Measurements from ENCODE around the gene MYOCD. TPM values are rescaled to one million over a fixed set of nuclear protein-coding genes. Genes with fewer than 3 reads are reported as not detected.

Gene MYOCD
- polyA plus RNA-seq, 4 donors, result 4.4 to 6.3 (median 5.6) TPM

DNA sequence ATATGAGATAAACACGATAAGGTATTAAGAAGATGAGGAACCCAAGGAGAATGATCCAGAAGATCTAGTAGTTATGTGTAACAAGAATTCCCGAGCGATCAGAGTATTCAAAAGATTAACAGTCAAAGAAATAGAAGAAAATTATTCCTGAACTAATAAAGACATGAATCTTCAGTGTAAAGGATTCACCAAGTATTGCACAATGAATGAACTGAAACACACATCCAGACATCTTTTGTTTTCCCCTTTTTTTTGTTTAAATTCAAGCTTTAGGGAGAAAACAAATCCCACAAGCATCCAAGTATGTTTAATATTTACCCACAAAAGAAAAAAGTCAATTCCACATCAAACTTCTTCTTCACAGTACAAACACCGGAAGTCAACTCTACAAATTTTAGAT lies 23.7 kb upstream of the MYOCD start:
- DNase-seq (ENCODE audit: low read depth in 4 of 4, low spot score in 2 of 4), result no peak

DNA sequence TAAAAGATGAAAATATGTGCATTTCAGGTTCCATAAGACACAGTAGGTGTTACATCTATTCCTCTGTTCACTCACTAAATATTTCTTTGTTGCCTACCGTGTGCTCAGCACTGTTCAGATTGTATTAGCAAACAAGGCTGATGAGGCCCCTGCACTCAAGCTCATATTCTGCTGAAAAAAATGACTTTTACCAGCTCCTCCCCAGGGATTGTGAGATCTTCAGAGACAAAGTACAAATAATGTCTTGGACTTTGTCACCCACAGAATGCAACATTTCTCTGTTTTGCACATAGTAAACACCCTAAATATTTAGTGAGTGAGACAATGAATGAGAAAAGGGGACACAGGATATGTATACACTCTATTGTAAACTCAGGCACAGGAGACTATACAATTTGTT lies 21.9 kb upstream of the MYOCD start:
- no peak for DNase-seq (ENCODE audit: low read depth in 4 of 4, low spot score in 2 of 4)

DNA sequence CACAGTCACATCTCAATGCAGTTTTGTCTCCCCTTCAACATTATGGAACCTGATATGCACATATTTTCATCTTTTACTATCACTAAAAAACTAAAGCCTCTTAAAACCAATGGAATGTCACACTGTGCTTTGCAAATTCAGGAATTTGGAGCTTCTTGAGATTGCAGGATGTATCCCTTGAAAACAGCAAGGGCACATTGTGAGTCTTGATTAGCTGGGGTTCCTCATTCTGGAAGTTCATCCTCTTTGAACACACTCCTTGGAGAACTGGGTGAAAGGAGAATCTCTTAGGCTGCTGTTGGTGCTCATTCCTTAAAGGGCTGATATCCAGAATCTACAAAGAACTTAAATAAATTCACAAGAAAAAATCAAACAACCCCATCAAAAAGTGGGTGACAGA lies 21.1 kb upstream of the MYOCD start:
- DNase-seq (ENCODE audit: low read depth in 4 of 4, low spot score in 2 of 4), result no peak

DNA sequence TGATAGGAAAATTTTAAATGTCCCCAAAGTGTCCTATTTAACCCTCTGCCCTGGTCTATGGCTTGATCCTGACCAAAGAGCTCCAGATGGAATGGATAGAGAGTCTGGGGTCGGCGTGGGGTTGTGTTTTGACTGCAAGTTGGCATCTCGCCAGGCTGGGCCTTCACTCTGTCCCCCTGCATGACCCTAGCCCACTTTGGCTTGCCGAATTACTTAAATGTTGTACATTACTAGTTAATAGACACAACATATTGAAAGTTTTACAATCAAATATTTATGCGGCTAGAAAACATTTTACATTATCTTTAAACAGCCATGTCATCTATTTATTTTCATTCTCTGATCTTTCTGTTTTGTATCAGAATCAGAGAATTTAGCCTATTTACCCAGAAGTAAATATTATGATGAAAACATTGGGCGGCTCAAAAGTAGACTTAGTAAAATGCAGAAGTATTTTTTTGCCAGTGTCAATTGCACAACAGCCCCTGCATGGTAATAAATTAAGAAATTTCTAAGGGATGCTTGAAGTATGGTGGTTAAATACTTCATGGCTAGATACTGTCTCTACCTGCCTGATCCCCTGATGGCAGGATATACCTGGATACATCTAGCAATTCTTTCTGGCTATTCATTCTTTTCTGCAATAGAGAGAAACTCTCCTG lies 18.8 kb upstream of the MYOCD start:
- DNase-seq (ENCODE audit: low read depth in 4 of 4, low spot score in 2 of 4), result no peak

DNA sequence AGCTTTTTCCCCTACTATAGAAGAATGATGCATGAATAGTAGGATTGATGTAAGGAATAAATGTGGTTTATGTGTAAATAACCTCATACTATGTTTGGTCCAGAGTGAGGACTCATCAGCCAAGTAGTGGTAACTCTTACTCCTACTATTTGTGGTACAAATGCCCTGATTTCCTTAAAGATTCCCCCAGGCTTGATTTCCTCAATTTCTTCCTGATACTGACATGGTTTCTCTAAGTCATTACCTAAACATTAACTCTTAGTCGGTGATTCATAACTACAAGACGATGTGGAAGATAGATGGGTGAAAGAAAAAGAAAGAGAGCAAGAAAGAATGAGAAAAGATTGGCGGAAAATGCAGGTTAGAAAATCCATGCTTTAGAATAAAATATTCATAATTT lies 17.2 kb upstream of the MYOCD start:
- DNase-seq (ENCODE audit: low read depth in 4 of 4, low spot score in 2 of 4), result no peak

DNA sequence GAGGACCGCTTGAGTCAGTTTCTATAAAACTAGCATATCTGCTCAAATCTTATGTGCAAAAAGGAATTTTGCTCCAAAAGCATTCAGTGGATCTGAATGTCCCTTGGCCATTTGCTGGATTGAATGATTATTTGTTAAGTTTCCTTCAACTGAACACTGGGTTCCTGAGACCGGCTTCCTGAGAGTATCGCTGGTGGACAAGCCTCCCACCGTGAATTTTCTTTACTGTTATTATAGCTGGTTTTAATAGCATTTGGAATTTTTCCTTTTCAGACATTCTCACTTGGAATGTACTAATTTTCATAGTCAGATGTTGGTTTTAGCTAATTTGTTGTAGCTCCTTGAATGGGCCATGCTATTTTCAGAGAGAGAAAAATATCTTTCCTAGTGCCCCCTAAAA lies 9.8 kb upstream of the MYOCD start:
- no peak for DNase-seq (ENCODE audit: low read depth in 4 of 4, low spot score in 2 of 4)

DNA sequence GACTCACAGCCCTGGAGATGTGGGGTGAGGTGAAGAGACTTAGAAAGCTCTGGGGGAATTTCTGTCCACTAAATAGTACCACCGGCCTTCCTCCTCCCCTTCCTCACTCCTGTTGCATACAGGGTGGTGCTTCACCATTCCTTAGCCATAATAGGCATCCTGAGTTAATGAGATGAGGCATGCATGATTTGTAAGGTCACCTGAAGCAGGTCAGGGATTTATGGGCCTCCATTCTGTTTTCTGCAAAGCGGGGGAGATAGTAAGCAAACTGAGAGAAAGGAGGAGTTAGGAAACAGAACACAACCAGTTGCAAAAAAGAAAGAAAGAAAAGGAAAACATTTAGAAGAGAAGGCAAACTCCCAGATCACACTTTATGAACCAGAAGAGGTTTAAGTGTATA lies 9.3 kb upstream of the MYOCD start:
- DNase-seq (ENCODE audit: low read depth in 4 of 4, low spot score in 2 of 4), result peak in 1 of 4 donors; percentile 41

DNA sequence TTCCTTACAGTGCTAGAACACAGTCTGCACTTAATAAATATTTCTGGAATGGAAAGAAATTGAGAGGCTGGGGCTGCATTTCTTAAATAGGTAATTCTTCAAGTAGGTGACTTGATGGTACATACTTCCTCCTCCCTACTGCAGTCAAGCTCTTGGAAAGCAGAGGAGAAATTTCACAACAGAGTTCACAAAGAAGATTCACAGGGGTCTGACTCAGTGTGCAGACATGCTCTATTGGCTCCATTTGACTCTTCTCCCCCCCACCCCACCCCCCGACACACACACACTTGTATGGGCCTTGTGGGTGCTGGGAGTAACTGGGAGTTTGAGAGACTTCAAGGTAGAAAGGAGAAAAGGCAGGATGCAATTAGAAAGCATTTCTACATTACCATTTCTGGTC lies 6.2 kb upstream of the MYOCD start:
- no peak for DNase-seq (ENCODE audit: low read depth in 4 of 4, low spot score in 2 of 4)

DNA sequence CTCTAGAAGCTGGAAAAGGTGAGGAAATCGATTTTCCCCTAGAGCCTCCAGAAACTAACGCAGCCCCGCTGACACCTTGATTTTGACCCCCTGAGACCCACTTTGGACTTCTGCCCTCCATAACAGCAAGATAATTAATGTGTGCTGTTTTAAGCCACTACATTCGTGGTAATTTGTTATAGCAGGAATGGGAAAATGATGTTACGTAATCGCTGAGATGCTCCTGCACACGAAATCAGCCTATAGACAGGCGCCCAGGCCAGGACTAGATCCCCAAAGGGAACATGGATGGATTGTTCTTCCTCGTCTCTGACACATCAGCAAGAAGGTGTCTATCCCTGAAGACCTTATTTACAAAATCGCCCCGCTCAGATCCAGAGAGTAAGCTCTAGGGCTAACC lies 1.4 kb upstream of the MYOCD start:
- DNase-seq (ENCODE audit: low read depth in 4 of 4, low spot score in 2 of 4), result no peak

DNA sequence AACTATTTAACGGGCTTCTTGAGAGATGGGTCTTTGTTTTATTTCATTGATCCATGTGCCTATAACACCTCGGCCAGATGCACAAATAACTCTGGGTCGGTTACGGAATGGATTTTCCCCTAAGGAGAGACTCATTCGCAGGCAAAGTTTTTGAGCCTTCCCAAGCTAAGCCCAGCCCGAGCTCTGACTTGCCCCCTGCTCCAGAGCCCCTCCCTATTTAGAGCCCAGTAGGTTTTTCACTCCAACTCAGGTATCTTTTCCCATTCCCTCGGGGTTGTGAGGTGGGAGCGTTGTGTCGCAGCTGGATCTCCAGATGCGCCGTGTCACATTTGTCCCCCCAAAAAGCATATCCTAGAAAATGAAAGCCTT lies 812 bp upstream of the MYOCD start:
- no peak for DNase-seq (ENCODE audit: low read depth in 4 of 4, low spot score in 2 of 4)

DNA sequence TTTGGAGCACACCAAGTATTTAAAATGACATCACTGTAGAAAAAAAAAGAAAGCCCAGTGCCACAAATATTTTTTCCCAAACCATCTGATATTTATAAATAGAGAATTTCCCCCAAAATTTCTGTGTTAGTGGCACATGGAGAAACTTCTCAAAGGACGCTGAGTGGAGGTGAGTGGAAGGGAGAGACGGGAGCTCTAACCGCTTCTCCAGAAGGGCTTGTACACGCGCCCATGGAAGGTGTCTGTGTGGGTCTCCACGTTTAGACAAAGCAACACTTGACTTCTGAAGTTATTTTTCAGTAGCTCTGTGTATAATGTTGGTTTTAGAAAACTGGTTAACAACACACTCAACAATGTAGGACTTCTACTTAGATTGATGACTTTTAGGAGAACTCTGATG lies 1.0 kb downstream of the MYOCD start:
- DNase-seq (ENCODE audit: low read depth in 4 of 4, low spot score in 2 of 4), result no peak

DNA sequence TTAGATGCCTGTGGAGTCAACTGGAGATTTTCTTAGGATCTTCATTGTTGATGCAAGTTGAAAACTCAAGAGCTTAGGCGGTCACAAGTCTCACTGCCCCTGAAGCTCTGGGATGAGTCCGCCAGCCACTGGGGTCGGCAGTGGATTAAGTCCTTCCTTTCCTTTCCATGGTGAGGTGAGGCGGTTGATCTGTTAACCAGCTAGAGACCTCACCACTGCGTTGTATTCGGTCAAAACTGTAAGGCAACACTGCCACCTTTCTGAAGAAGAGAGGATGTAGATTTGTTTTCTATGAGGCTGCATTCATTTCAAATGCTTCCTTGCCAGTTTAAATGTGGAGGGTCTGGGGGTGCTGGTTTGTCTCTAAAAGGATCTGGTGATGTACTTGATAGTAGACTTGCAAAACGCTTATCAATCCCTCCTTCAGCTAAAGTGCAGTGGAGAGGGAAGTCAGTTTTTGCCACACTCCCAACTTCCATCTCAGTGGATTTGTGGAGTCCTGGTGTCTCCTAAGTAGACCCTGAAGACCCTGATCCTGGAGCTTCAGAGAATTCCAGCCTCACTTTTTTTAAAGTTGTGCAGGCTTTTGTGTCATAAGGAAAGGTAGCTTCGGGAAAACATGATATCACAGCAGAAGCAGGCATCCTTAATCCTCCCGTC lies 1.7 kb downstream of the MYOCD start:
- DNase-seq (ENCODE audit: low read depth in 4 of 4, low spot score in 2 of 4), result peak in 2 of 4 donors; percentile 18 to 64

DNA sequence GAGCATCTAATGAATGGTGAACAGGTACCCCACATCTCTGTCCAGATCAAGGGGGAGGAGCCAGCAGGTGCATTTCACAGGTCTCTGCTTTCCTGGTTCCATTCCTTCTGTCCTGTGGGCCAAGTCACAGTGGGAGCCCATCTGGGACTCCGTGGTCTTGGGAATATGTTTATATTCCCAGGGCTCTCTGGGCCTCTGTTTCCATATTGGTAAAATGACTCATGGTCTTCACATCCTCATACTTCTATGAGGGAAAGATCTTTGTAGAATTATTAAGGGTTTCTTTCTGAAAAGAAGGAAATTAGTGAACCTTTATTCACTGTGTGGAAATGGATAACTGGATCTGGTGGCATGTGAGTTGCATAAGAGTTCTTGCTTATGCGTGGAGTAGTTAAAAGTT lies 6.2 kb downstream of the MYOCD start:
- DNase-seq (ENCODE audit: low read depth in 4 of 4, low spot score in 2 of 4), result no peak

DNA sequence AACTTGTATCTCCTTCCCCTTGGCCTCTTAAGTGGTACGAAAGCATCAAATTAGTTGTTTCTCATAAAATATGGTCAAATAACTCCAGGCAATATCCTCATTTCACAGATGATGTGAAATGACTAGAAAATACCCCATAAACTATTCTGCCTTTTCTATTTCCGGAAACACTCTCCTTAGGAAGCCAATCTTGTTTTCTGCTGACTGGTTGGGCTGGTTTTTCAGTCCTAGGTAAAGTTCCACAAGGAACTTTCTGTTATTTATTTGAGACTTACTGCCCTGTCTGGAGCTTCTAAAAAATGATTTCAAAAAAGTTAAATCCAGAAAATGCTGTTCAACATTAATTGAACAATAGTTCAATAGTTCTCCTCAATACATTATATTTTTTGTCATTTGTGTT lies 7.3 kb downstream of the MYOCD start:
- no peak for DNase-seq (ENCODE audit: low read depth in 4 of 4, low spot score in 2 of 4)

DNA sequence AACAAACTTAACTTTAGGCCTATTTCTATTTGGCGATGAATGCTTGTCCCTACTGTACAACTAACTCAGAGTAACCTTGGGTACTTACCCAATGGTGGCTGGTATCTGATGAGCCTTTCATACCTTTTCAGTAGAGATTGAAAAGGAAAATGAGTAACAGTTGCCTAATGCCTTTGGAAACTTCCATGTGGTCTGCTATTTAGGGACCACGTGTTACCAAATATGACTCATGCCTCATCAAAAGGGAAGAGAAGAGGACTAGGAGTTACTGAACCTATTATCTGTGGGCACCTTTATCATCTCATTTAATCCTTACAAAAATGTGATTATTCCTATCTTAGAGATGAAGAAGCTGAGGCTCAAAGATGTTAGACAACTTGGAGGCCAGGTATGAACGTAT lies 8.1 kb downstream of the MYOCD start:
- DNase-seq (ENCODE audit: low read depth in 4 of 4, low spot score in 2 of 4), result no peak

DNA sequence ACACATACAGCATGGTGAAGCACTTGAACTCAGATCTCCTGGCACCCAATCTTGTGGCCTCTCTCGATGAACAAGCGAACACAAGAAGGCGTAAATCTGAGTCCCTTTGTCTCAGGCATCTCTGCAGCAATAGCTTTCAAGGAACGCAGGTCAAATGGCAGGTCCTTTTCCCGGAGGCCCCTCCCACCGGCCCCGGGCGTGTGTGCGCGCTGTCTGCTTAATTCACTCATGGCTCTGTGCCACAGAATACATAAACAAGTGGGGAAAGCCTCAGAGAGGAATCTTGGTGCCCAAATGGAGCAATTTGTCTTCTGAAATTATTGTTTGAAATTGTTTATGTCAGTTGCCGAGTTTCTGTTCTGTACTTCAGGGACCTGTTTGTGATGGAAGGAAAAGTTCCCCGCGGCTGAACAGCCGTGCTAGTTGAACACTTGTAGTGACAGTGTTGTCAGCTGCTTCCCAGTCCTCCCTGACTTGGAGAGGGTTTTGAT lies 14.8 kb downstream of the MYOCD start:
- no peak for DNase-seq (ENCODE audit: low read depth in 4 of 4, low spot score in 2 of 4)

DNA sequence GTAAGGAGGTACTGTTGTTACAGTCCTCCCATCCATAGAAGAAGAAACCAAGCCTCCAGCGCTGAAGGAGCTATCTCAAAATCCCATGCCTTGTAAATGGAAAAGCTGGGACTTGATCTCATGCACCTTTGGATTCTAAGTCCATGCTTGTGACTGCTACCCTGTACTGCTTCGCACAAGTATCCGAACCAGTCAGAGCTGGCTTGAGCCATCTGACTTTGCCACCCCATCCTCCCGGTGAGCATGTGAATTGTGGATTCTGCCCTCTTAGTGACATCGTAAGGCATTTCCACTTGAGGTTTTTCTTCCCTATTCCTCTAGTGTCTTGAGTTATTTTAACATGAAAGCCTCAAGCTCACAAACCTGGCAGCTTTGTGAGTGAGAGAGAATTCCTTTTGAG lies 15.3 kb downstream of the MYOCD start:
- no peak for DNase-seq (ENCODE audit: low read depth in 4 of 4, low spot score in 2 of 4)

DNA sequence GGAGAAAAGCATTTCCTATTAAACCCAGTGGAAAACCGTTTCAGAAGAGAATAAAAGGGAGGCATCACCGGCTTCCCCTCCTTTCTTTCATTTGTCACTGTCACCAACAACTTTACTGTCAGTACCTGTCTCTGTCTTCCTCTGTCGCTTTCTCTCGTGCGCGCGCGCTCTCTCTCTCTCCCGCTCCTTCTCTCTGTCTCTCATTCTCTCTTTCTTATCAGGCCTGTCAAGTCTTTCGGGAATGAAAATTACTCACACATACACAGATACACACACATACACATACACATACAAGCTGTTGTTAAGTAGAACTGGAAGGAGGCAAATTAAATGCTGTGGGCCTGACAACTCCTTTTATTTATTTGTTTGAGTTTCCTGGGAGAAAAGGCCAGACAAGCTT lies 17.6 kb downstream of the MYOCD start:
- DNase-seq (ENCODE audit: low read depth in 4 of 4, low spot score in 2 of 4), result no peak

DNA sequence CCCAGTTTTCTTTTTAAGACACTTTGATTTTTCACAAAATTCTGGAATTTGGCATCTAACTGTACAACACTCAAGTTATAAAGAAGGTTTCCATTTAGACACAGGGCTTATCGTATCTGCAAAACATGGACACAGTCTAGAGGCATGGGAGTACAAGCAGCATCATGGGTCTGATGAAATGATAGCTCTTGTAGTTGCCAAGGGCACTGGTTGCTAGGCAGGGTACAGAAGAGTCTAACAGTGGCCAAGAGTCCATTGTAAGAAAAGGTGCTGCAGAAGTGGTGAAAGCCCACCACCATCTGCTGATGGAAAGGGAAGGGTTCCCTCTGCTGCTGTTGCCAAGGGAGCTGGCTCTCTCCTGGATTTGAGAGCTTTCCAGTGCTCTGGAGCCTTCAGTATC lies 20.8 kb downstream of the MYOCD start:
- no peak for DNase-seq (ENCODE audit: low read depth in 4 of 4, low spot score in 2 of 4)

DNA sequence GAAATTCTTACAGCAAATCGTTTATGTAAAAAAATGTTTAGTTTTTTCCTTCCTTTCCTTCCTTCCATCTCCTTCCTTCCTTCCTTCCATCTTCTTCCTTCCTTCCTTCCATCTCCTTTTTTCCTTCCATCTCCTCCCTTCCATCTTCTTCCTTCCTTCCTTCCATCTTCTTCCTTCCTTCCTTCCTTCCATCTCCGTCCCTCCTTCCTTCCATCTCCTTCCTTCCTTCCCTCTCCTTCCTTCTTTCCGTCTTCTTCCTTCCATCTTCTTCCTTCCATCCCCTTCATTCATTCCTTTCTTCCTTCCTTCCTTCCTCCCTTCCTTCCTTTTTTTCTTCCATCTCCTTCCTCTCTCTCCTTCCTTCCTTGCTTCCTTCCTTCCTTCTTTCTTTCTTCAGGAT lies 22.7 kb downstream of the MYOCD start:
- no peak for DNase-seq (ENCODE audit: low read depth in 4 of 4, low spot score in 2 of 4)

DNA sequence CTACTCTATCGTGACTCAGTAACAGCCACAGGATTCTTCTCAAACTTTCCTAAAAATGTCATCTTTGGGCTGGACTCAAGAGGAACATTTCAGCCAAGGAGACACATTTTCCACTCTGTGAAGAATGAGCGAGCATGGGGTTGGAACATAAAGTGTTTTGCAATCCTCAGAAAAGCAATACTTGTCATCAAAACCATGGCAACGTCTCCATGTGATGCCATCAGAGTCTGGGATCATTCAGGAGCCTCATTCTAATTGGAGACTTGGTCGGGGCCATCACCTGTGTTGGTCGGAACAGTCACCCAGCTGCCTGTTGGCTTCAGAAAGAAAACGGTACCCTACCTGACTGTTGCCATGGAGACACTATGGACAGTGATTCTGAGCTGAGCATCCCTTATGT lies 25.5 kb downstream of the MYOCD start:
- DNase-seq (ENCODE audit: low read depth in 4 of 4, low spot score in 2 of 4), result no peak

DNA sequence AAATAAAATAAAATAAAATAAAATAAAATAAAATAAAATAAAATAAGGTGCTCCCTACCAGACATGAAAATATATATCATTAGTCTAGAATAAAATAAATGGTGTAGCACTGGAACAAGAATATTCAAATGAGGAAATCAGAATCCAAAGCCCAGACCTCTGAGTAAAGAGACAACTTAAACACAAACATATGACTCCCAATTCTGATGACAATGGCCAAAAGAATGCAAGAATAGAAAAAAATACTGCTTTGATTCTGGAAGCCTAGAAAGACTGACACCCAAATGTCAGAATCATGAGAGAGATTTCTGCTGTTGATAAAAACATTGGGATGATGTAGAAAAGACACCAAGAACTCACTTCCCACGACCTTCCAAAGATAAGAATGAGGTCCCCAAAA lies 27.9 kb downstream of the MYOCD start:
- DNase-seq (ENCODE audit: low read depth in 4 of 4, low spot score in 2 of 4), result no peak

DNA sequence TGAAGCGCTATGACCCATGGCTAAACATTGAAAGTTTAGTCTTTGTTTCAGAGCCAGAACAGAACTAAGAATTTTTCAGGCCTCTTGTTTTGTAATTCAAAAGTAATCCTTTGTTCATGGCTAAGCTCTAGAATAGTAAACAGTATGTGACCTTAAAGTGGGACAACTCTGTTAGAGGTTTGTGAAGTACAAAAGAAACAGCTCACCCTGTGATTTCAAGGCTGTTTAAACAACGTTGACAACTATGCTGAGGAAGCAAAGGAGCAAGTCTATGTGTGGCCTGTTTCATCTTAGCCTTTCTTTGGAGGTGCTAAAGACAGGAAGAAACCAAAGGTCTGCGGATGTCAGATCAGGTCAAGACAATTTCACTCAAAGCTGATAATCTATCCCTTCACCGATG lies 40.4 kb downstream of the MYOCD start:
- no peak for DNase-seq (ENCODE audit: low read depth in 4 of 4, low spot score in 2 of 4)
